GM19438 (cell line): ENCODE results near the gene P2RX2.

ENCODE experiments used
- ATAC-seq: cut with Tn5 transposase; IDR thresholded peaks from one replicate; pipeline ENCODE4 v1.9.1; 2021; ENCODE audit warnings: low read depth; ENCODE audit not compliant: unreplicated experiment

P2RX2 gene

DNA sequence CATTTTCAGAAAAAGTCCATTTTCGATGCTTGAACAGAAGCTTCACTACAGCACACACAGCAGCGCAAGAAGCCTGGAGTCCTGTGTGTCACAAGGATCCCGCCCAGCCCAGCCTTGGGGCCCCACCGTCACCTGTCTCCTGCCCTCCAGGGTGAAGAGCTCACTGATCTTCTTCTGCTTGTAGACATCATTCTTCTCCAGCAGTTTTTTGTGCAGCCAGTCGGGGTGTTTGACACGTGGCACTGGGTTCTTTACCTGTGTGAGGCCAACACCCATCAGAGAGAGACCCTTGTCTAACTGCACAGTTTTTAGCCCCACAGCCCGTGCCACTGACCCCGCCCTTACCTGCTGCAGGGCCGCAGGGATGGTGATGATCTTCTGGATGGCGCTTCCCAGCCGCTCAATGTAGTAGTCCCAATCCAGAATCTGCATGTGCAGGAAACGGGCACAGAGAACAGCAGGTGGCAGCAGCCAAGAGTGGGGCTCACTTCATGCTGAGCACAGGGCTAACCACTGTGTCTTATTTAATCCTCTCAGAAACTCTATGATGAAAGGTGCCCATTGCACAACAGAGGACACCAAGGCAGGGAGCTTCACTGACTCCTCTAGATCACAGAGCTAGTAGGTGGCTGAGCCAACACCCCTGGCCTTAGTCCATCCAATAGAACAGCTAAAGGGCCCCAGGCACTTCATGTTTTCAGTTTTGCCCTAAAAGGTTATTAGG lies 38.6 kb downstream of the P2RX2 start:
- ATAC-seq = no peak

GRCh38 chr12:132658149-132658894 lies 39.7 kb downstream of the P2RX2 start:
- ATAC-seq = no peak

DNA sequence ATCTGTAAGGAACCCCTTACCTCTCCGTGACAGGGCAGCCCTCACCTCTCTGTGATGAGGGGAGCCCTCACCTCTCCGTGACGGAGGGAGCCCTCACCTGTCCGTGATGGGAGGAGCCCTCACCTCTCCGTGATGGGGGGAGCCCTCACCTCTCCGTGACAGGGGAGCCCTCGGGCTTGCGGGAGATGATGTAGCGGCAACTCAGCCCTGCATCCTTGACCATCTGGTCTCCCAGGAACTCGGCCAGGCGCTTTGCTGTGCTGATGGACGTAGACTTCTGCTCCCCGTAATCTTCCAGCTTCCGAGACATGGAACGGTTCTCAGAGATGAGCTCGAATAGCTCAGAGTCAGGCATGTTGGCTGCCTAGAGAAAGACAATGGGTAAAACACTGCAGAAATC lies 40.6 kb downstream of the P2RX2 start:
- ATAC-seq = no peak

- no peak for ATAC-seq
Observed at GRCh38 chr12:132660052-132660451, 41.5 kb downstream of the P2RX2 start.

DNA sequence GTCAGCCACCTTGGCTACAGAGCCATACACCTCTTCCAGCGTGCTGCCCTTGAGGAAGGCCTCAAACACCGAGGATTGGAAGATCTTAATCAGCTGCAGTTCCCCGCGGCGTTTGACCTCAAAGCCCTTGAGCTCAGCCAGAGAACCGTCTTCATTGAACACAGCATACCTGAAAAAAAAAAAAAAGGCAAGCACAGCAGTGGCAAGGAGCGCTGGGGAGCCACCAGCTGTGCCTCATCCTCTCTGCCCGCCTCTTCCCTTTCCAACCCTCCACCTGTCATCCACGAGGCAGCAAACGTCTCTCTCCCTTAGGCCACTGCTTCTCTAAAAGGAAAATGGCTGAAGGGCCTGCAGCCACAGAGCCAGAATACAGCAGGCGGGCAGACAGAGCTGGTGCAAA lies 42.4 kb downstream of the P2RX2 start:
- no peak for ATAC-seq

GRCh38 chr12:132661972-132662371 lies 43.4 kb downstream of the P2RX2 start:
- ATAC-seq = no peak

- no peak for ATAC-seq
Observed at GRCh38 chr12:132662901-132663755, 44.6 kb downstream of the P2RX2 start.

GRCh38 chr12:132664206-132665148 lies 45.9 kb downstream of the P2RX2 start:
- ATAC-seq = no peak

GRCh38 chr12:132665149-132665491 lies 46.5 kb downstream of the P2RX2 start:
- no peak for ATAC-seq

DNA sequence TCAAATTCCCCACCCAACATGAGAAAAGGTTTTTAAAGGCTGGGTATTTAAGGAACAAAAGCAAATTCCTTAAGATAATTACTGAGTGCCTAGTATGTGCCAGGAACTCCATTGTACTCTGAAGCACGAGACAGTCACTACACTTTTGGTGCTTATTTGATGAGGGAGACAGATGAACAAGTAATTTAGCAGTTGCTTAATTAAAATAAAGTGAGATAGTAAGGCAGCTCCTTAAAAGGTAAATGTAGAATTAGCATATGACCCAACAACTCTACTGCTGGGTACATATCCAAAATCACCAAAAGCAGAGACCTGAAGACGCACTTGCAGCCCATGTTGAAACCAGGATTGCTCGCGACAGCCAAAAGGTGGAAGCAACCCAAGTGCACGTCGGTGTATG lies 47.2 kb downstream of the P2RX2 start:
- no peak for ATAC-seq

GRCh38 chr12:132668191-132669088 lies 49.9 kb downstream of the P2RX2 start:
- no peak for ATAC-seq

- ATAC-seq = no peak
Observed at GRCh38 chr12:132669166-132669879, 50.7 kb downstream of the P2RX2 start.
